ENCODE measurements around the gene DLL1.

The DLL1 gene

DNA sequence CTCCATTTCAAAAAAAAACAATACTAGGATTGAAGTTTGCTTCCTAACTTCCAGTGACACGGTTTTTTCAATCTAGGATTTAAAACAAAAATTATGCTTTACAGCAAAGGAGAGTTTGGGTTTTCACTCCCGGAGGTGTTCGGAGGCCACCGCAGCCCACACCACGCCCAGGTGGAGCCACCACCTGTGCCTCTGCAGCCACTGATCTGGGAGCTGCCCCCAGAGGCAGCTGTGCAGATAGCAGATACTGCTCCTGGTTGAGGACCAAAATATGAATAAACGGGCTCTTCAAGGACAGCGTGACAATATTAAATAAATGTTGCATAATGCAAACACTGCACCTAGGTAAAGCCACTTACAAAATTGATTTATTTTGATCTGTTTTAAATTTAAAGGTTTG lies 30.2 kb downstream of the DLL1 start:
- H3K27ac ChIP-seq (ENCODE audit: low read length) = no peak overlapping the region
- H3K9ac ChIP-seq (ENCODE audit: low read length) = no peak overlapping the region
- no peaks in the 10 kb centered on the region for H3K36me3 ChIP-seq (replicated peaks; ENCODE audit: low read depth, low read length)
- H3K27me3 ChIP-seq (ENCODE audit: low read depth, low read length) = no peaks in the 10 kb centered on the region
- H3K79me2 ChIP-seq (ENCODE audit: low read length) = no peaks in the 10 kb centered on the region
- H3K4me1 ChIP-seq (ENCODE audit: low read length) = no peaks in the 10 kb centered on the region
- H3K4me2 ChIP-seq (ENCODE audit: low read length) = no peak overlapping the region
- TF ChIP-seq, protein P1, sequence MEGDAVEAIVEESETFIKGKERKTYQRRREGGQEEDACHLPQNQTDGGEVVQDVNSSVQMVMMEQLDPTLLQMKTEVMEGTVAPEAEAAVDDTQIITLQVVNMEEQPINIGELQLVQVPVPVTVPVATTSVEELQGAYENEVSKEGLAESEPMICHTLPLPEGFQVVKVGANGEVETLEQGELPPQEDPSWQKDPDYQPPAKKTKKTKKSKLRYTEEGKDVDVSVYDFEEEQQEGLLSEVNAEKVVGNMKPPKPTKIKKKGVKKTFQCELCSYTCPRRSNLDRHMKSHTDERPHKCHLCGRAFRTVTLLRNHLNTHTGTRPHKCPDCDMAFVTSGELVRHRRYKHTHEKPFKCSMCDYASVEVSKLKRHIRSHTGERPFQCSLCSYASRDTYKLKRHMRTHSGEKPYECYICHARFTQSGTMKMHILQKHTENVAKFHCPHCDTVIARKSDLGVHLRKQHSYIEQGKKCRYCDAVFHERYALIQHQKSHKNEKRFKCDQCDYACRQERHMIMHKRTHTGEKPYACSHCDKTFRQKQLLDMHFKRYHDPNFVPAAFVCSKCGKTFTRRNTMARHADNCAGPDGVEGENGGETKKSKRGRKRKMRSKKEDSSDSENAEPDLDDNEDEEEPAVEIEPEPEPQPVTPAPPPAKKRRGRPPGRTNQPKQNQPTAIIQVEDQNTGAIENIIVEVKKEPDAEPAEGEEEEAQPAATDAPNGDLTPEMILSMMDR (IDR thresholded peaks at IDR 0.05; ENCODE audit: low read depth, low read length) = no peak
- no peak for TF ChIP-seq EZH2phosphoT487 (IDR thresholded peaks at IDR 0.05; ENCODE audit: low read depth)
- H3K9me3 ChIP-seq (ENCODE audit: insufficient read depth, low read length) = no peaks in the 10 kb centered on the region
- H2AFZ ChIP-seq (ENCODE audit: low read depth, low read length) = no peak overlapping the region
- no peaks in the 10 kb centered on the region for H4K20me1 ChIP-seq (ENCODE audit: insufficient read depth, low read length)
- H3K4me3 ChIP-seq (ENCODE audit: low read length) = no peak overlapping the region

DNA sequence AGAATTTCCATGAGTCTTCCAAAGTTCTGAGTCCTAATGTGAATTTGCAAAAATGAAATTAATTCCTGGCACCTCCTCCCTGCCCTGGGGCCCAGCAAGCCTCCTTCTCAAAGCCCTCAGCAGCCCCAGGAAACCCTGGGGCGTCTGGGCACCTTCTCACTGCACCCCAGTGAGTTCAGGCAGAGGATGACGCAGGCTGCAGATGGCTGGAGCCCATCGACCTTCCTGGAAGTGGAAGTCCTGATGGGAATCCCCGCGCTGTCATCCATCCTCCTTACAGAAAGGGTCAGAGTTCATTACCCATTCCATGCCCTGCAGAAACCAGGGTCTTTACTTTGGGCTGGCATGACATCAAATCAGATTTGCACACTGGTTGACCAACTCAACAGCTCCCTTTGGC lies 31.6 kb downstream of the DLL1 start:
- no peak for TF ChIP-seq EZH2phosphoT487 (IDR thresholded peaks at IDR 0.05; ENCODE audit: low read depth)
- TF ChIP-seq, protein P1 (IDR thresholded peaks at IDR 0.05; ENCODE audit: low read depth, low read length) = no peak
- no peaks in the 10 kb centered on the region for H3K27me3 ChIP-seq (ENCODE audit: low read depth, low read length)
- no peaks in the 10 kb centered on the region for H3K36me3 ChIP-seq (replicated peaks; ENCODE audit: low read depth, low read length)
- H3K27ac ChIP-seq (ENCODE audit: low read length) = no peak overlapping the region
- no peak overlapping the region for H3K9ac ChIP-seq (ENCODE audit: low read length)
- H3K4me1 ChIP-seq (ENCODE audit: low read length) = no peaks in the 10 kb centered on the region
- no peaks in the 10 kb centered on the region for H3K9me3 ChIP-seq (ENCODE audit: insufficient read depth, low read length)
- no peaks in the 10 kb centered on the region for H3K79me2 ChIP-seq (ENCODE audit: low read length)
- no peak overlapping the region for H2AFZ ChIP-seq (ENCODE audit: low read depth, low read length)
- no peaks in the 10 kb centered on the region for H4K20me1 ChIP-seq (ENCODE audit: insufficient read depth, low read length)
- no peak overlapping the region for H3K4me3 ChIP-seq (ENCODE audit: low read length)
- no peak overlapping the region for H3K4me2 ChIP-seq (ENCODE audit: low read length)

DNA sequence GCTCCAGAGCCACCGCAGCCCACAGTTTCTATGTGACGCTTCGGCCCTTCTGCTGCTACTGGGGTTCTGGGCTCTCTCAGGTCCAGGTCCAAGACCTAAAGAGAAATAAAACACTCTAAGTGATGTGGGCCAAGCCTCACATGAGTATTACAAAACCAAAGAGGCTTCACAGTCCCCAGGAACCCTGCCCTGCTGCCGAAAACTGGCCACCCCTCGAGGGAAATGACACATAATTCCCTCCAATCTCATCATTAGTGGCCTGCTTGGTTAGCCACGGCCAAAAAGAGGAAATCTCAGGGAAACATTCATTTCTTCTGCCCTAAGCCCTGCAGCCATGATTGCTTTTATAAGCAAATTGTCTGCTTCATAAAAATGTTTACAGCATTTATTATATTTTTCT lies 32.5 kb downstream of the DLL1 start:
- TF ChIP-seq, protein P1 (IDR thresholded peaks at IDR 0.05; ENCODE audit: low read depth, low read length) = no peak
- TF ChIP-seq EZH2phosphoT487 (IDR thresholded peaks at IDR 0.05; ENCODE audit: low read depth) = no peak
- no peaks in the 10 kb centered on the region for H3K9me3 ChIP-seq (ENCODE audit: insufficient read depth, low read length)
- no peaks in the 10 kb centered on the region for H3K4me1 ChIP-seq (ENCODE audit: low read length)
- no peaks in the 10 kb centered on the region for H4K20me1 ChIP-seq (ENCODE audit: insufficient read depth, low read length)
- no peak overlapping the region for H3K4me2 ChIP-seq (ENCODE audit: low read length)
- H3K4me3 ChIP-seq (ENCODE audit: low read length) = no peak overlapping the region
- H3K27ac ChIP-seq (ENCODE audit: low read length) = no peak overlapping the region
- no peaks in the 10 kb centered on the region for H3K27me3 ChIP-seq (ENCODE audit: low read depth, low read length)
- no peaks in the 10 kb centered on the region for H3K36me3 ChIP-seq (replicated peaks; ENCODE audit: low read depth, low read length)
- no peaks in the 10 kb centered on the region for H3K79me2 ChIP-seq (ENCODE audit: low read length)
- no peak overlapping the region for H3K9ac ChIP-seq (ENCODE audit: low read length)
- H2AFZ ChIP-seq (ENCODE audit: low read depth, low read length) = no peak overlapping the region

DNA sequence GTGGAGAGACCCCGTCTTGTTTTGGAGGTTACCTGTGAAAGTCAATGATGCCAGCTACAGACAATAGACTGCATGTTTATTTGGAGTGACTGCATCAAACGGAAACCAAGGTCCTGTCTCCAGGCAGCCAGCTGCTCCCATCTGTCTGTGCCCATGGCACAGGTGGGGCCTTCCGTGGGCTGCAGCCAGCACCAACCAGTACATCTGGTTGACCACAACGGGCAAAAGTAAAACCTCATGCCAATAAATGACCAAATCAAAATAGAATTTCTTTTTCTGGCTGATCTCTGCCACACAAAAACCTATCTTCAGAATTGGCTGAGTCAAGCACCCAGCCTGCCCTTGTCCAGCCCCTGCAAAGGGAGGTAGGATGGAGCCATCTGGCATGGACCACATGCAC lies 33.5 kb downstream of the DLL1 start:
- no peaks in the 10 kb centered on the region for H3K27me3 ChIP-seq (ENCODE audit: low read depth, low read length)
- H3K27ac ChIP-seq (ENCODE audit: low read length) = no peak overlapping the region
- TF ChIP-seq, protein P1 (IDR thresholded peaks at IDR 0.05; ENCODE audit: low read depth, low read length) = no peak
- TF ChIP-seq EZH2phosphoT487 (IDR thresholded peaks at IDR 0.05; ENCODE audit: low read depth) = no peak
- no peaks in the 10 kb centered on the region for H3K79me2 ChIP-seq (ENCODE audit: low read length)
- no peak overlapping the region for H3K9ac ChIP-seq (ENCODE audit: low read length)
- no peaks in the 10 kb centered on the region for H3K9me3 ChIP-seq (ENCODE audit: insufficient read depth, low read length)
- H3K4me2 ChIP-seq (ENCODE audit: low read length) = no peak overlapping the region
- no peak overlapping the region for H2AFZ ChIP-seq (ENCODE audit: low read depth, low read length)
- H3K4me1 ChIP-seq (ENCODE audit: low read length) = no peaks in the 10 kb centered on the region
- H3K36me3 ChIP-seq (replicated peaks; ENCODE audit: low read depth, low read length) = no peaks in the 10 kb centered on the region
- H4K20me1 ChIP-seq (ENCODE audit: insufficient read depth, low read length) = no peaks in the 10 kb centered on the region
- no peak overlapping the region for H3K4me3 ChIP-seq (ENCODE audit: low read length)

Data from OCI-LY3 (cell line).